Transverse colon (tissue), 4 donors: ENCODE results near the gene LRRN1. TPM values are rescaled to one million over a fixed set of nuclear protein-coding genes. Genes with fewer than 3 reads are reported as not detected.

ENCODE experiments used
- DNase-seq: peaks from one replicate; pipeline ENCODE4 v3.0.0-alpha.2; 2019
- H3K27ac ChIP-seq, 4 donors: fragments of 200-600 bp; sonication (generic); 2 replicates each; pipeline ENCODE4 v1.5.1; 2016 to 2018; ENCODE audit warnings: inconsistent platforms in 4 of 4
- H3K27me3 ChIP-seq: fragments of 200-600 bp; sonication (generic); 2 replicates; pipeline ENCODE4 v1.5.1; 2017; ENCODE audit warnings: inconsistent platforms
- H3K36me3 ChIP-seq, 4 donors: fragments of 200-600 bp; sonication (generic); 2 replicates each; pipeline ENCODE4 v1.5.1; 2017 to 2019; ENCODE audit warnings: inconsistent platforms in 4 of 4
- H3K4me1 ChIP-seq, 4 donors: fragments of 200-600 bp; sonication (generic); 2 replicates each; pipeline ENCODE4 v1.5.1; 2017 to 2020; ENCODE audit warnings: inconsistent platforms in 4 of 4
- H3K4me3 ChIP-seq, 4 donors: fragments of 200-600 bp; sonication (generic); 1 replicate in 1 of 4; 2 replicates in 3 of 4; pipeline versions ENCODE4 v1.5.1 to v1.6.1; 2017 to 2019; ENCODE audit warnings: inconsistent platforms in 4 of 4
- H3K9me3 ChIP-seq, 2 donors: fragments of 200-600 bp; sonication (generic); 2 replicates each; pipeline ENCODE4 v1.5.1; 2017 to 2019; ENCODE audit warnings: inconsistent platforms in 2 of 2
- EP300 ChIP-seq: sonication (generic); formaldehyde crosslinking; IDR thresholded peaks from one replicate; pipeline ENCODE4 v1.6.1; 2017; ENCODE audit warnings: antibody characterized with exemption, low read depth
- POLR2A ChIP-seq: fragments of 450-650 bp; IDR thresholded peaks from one replicate; pipeline ENCODE4 v1.6.1; 2016; ENCODE audit warnings: antibody characterized with exemption, mild to moderate bottlenecking, moderate library complexity
- POLR2AphosphoS5 ChIP-seq, 3 donors: sonication (generic); formaldehyde crosslinking; IDR thresholded peaks; one replicate each; pipeline ENCODE4 v1.6.1; 2016; ENCODE audit warnings: antibody characterized with exemption in 3 of 3
- WGBS, 2 donors: methylation state at CpG; one replicate each; pipeline ENCODE4 v1.1.5; 2018; ENCODE audit warnings: low coverage in 1 of 2; 5-methylcytosine and 5-hydroxymethylcytosine counted together
- in situ Hi-C, 4 donors: fragments of 200-750 bp; cut with MboI; loops; one replicate each; pipeline versions ENCODE4 v1.15.0 to v1.15.1; 2017; ENCODE audit warnings: low sequenced_read_pairs in 3 of 4, low pct_ligation_motif_present in 1 of 4, low pct_unique_long_range_greater_than_20kb in 1 of 4
- intact Hi-C: fragments of 100-400 bp; cut with DNase I; formaldehyde crosslinking; loops from one replicate; pipeline ENCODE4 v1.15.1; 2023; ENCODE audit warnings: low total_unique reads
- total RNA-seq, 4 donors: library from RNA; depleted of rRNA; stranded (reverse); fragments of >200 nt; gene quantifications; one replicate each; pipeline ENCODE4 v1.1.0, GENCODE V29; 2016
- TF ChIP-seq, protein P1 (sequence below), 5 experiments: fragments of 200-600 bp in 3 of 5; fragments of 450-650 bp in 2 of 5; sonication (generic) in 3 of 5; IDR thresholded peaks; 1 replicate in 2 of 5; 2 replicates in 3 of 5; pipeline ENCODE4 v1.5.1; 2016 to 2017; ENCODE audit warnings: antibody characterized with exemption in 5 of 5, inconsistent platforms in 3 of 5, mild to moderate bottlenecking in 2 of 5, moderate library complexity in 1 of 5

Gene LRRN1
- total RNA-seq, 4 donors from 2014 or later: 0.32 to 0.55 TPM; not detected in 2

GRCh38 chr3:3771094-3771493 lies 28.1 kb upstream of the LRRN1 start:
- H3K4me1 ChIP-seq: no peaks in the 10 kb centered on the region
- no peak for TF ChIP-seq POLR2AphosphoS5 (IDR thresholded peaks at IDR 0.05)
- TF ChIP-seq, protein P1, sequence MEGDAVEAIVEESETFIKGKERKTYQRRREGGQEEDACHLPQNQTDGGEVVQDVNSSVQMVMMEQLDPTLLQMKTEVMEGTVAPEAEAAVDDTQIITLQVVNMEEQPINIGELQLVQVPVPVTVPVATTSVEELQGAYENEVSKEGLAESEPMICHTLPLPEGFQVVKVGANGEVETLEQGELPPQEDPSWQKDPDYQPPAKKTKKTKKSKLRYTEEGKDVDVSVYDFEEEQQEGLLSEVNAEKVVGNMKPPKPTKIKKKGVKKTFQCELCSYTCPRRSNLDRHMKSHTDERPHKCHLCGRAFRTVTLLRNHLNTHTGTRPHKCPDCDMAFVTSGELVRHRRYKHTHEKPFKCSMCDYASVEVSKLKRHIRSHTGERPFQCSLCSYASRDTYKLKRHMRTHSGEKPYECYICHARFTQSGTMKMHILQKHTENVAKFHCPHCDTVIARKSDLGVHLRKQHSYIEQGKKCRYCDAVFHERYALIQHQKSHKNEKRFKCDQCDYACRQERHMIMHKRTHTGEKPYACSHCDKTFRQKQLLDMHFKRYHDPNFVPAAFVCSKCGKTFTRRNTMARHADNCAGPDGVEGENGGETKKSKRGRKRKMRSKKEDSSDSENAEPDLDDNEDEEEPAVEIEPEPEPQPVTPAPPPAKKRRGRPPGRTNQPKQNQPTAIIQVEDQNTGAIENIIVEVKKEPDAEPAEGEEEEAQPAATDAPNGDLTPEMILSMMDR (IDR thresholded peaks at IDR 0.05): no peak
- no peak for TF ChIP-seq POLR2A
- no peak for TF ChIP-seq EP300
- WGBS, 2 donors: 82% methylated on average over 3 of the region's 3 CpGs
- intact Hi-C loops (no loop called here), in situ Hi-C loops (no loop called here)
- H3K27me3 ChIP-seq: no peaks in the 10 kb centered on the region
- H3K9me3 ChIP-seq: peaks cover 0 to 6% of the 10 kb centered on the region in 2 donors
- no peak overlapping the region for H3K4me3 ChIP-seq
- no peaks in the 10 kb centered on the region for H3K36me3 ChIP-seq
- no peak overlapping the region for H3K27ac ChIP-seq
- no peak for DNase-seq

- intact Hi-C loops (no loop called here), in situ Hi-C loops (no loop called here)
- WGBS, 2 donors: 83 to 94% methylated on average over 1 of the region's 1 CpG
- no peak overlapping the region for H3K4me3 ChIP-seq
- H3K27ac ChIP-seq: no peak overlapping the region
- H3K27me3 ChIP-seq: no peaks in the 10 kb centered on the region
- DNase-seq: no peak
- H3K36me3 ChIP-seq: no peaks in the 10 kb centered on the region
- peaks cover 0 to 6% of the 10 kb centered on the region in 2 donors for H3K9me3 ChIP-seq
- TF ChIP-seq POLR2AphosphoS5 (IDR thresholded peaks at IDR 0.05) (no peak), POLR2A (no peak), EP300 (no peak)
- TF ChIP-seq, protein P1 (IDR thresholded peaks at IDR 0.05): no peak
- no peaks in the 10 kb centered on the region for H3K4me1 ChIP-seq
Measured at GRCh38 chr3:3771567-3771966, 27.7 kb upstream of the LRRN1 start.

- Histone ChIP-seq H3K9me3 (peaks cover 0 to 6% of the 10 kb centered on the region in 2 donors), H3K4me3 (no peak overlapping the region), H3K27ac (no peak overlapping the region), H3K27me3 (no peaks in the 10 kb centered on the region), H3K36me3 (no peaks in the 10 kb centered on the region), H3K4me1 (no peaks in the 10 kb centered on the region)
- intact Hi-C loops: no loop called here
- 81 to 100% methylated on average over 1 of the region's 1 CpG for WGBS, 2 donors
- DNase-seq: no peak
- in situ Hi-C loops: no loop called here
- TF ChIP-seq POLR2AphosphoS5 (IDR thresholded peaks at IDR 0.05): no peak
- TF ChIP-seq POLR2A: no peak
- TF ChIP-seq, protein P1 (IDR thresholded peaks at IDR 0.05): no peak
Measured at GRCh38 chr3:3772338-3772737, 26.9 kb upstream of the LRRN1 start.

DNA sequence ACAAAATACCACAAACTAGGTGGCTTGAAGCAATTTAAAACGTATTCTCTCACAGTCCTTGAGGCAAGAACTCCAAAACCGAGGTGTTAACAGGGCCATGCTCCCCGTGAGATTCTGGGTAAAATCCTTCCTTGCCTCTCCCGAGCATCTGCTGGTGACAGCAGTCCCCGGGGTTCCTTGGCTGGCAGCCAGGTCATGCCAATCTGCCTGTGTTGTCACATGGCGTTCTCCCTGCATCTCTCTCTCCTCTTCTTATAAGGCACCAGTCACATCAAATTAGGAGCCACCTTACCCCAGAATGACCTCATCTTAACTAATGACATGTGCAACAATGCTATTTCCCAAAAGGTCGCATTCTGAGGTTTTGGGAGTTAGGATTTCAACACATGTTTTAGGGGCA lies 26.3 kb upstream of the LRRN1 start:
- no peak overlapping the region for H3K27ac ChIP-seq
- no peaks in the 10 kb centered on the region for H3K27me3 ChIP-seq
- no peaks in the 10 kb centered on the region for H3K4me1 ChIP-seq
- TF ChIP-seq POLR2A: no peak
- peaks cover 0 to 6% of the 10 kb centered on the region in 2 donors for H3K9me3 ChIP-seq
- H3K4me3 ChIP-seq: no peak overlapping the region
- intact Hi-C loops (no loop called here), in situ Hi-C loops (no loop called here)
- no peaks in the 10 kb centered on the region for H3K36me3 ChIP-seq
- 66% methylated on average over 7 of the region's 7 CpGs; no CpG with 5 or more reads in 1 of the 2 donors for WGBS, 2 donors
- DNase-seq: no peak

DNA sequence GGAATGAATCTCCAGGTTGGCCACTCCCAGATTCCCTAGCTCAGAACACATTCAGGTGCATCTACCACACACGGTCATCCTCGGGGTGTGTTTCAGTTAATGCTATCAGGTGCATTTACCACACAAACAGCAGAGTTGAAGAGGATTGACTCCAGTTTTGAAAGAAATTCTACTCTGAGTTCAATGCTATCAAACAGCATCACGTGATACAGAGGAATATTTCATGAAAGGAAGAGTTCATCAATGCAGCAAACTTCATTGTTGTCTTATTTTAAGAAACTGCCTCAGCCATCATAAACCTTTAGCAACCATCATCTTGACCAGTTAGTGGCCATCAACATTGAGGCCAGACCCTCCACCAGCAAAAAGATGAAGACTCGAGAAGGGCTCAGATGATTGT lies 22.6 kb upstream of the LRRN1 start:
- Histone ChIP-seq H3K4me3 (no peak overlapping the region), H3K9me3 (peaks cover 0 to 6% of the 10 kb centered on the region in 2 donors), H3K27me3 (no peaks in the 10 kb centered on the region), H3K36me3 (no peaks in the 10 kb centered on the region), H3K4me1 (no peaks in the 10 kb centered on the region), H3K27ac (no peak overlapping the region)
- TF ChIP-seq, protein P1 (IDR thresholded peaks at IDR 0.05): no peak
- 86 to 96% methylated on average over 2 to 4 of the region's 4 CpGs for WGBS, 2 donors
- no peak for DNase-seq
- intact Hi-C loops (no loop called here), in situ Hi-C loops (no loop called here)
